Activated T-cell treated with anti-CD3 and anti-CD28 coated beads for 48 hours (primary cell): ENCODE measurements around the gene LRP6.
A peak's percentile ranks its signal among the peaks of the same experiment; 100 is the strongest.
"Not testable (repeated sequence)": the region's sequence is repeated elsewhere in the genome, so short reads cannot be mapped to it uniquely, and the experiment has no call there.

Experiments
- DNase-seq: peaks from one replicate; pipeline ENCODE4 v3.0.0-alpha.2; 2020; ENCODE audit warnings: low read depth

Gene LRP6

GRCh38 chr12:12180575-12180974 lies 86.3 kb downstream of the LRP6 start:
- no peak for DNase-seq

GRCh38 chr12:12180136-12180535 lies 86.7 kb downstream of the LRP6 start:
- no peak for DNase-seq

- DNase-seq, result no peak
Observed at GRCh38 chr12:12178559-12178958, 88.3 kb downstream of the LRP6 start.

- DNase-seq, result no peak
Observed at GRCh38 chr12:12176402-12176801, 90.4 kb downstream of the LRP6 start.

DNA sequence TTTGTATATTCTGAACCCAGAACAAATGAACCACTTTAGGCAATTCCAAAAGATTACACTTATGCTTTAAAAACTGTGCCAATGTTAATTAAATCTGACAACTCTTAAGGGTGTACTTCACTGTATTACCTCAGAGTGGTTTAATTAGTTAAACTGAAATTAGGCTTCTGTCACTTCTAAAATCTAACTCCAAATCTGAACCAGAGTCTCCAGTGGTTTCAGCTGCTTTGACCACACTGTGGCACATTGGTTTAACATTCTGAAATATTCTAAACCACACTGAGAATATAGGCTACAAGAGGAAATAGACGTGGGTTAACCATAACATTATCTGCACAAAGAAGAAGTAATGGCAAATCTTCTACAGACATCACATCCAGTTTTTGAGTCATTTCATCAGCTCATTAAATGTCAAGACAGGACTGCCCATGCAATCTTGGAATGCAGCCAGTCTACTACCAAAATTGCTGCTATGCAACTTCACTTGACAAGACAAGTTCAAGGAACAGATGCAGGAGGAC lies 94.8 kb downstream of the LRP6 start:
- DNase-seq, result peak; percentile 6

DNA sequence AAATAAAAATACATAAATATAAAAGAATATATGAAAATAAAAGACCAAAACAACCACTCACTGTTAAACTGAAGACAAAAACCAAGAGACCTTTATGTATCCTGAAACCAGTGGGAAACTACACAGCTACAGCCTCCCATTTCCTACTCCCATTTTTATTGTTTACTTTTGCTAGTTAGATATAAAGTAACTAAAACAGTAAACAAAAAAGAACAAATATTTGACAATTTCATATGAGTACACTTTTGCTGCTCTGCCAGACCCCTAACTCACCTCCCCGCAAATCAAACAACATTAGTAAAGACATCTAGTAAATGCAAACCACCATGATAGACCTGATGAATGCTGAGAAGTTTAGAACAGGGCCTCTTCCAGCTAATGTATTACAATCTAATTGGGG lies 99.0 kb downstream of the LRP6 start:
- no peak for DNase-seq

- no peak for DNase-seq
Observed at GRCh38 chr12:12166751-12167150, 100.1 kb downstream of the LRP6 start.

GRCh38 chr12:12159988-12160387 lies 106.9 kb downstream of the LRP6 start:
- no peak for DNase-seq

DNA sequence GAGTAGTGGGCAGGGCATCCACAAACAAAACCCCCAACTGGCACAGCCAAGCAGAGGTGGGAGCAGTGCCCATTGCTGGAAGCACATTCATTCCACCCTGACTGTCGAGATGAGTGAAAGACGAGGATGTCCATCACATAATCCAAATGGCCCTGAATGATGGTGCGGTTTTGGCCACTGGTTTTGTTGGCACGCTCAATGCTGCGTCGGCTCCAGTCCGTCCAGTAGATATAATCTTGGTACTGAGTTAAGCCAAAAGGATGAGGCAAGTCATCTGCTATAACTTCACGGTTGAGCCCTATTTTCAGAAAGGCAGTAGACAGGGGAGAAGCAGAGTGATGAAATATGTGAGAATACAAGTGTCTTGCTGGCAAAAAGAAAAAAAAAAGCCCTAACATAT lies 108.0 kb downstream of the LRP6 start:
- no peak for DNase-seq

GRCh38 chr12:12157424-12157823 lies 109.4 kb downstream of the LRP6 start:
- no peak for DNase-seq

DNA sequence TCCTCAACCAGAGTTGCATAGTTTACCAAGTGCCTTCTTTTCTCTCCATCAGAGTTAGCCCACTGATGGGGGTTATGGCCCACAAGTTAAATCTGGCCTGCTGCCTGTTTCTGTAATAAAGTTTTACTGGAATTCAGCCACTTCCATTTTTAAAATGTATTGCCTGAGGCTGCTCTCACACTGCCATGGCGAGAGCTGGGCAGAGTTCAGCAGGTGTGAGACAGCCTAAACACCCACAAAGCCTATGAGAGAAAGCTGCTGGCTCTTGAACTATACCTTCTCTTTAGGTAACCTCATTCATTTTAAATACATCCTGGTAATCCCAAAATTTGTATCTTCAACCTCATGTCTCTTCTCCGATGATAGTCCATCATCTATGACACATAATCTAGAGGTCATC lies 110.0 kb downstream of the LRP6 start:
- DNase-seq, result no peak

DNA sequence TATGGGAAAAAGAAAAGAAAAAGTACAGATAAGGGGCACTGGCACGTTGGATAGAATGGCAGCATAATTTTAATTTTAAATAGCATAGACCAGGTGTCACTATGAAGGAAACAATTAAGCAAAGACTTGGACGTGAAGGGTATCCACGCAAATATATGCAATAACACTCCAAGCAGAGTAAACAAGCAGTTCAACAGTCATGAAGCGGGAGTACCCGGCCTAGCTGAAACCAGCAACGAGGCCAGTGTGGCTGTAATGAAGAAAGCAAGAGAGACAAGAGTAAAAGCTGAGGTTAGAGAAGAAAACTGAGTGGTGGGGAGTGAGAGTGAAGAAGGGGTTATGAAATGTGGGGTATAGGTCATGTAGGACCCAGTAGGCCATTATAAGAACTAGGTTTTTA lies 110.7 kb downstream of the LRP6 start:
- DNase-seq, result no peak

DNA sequence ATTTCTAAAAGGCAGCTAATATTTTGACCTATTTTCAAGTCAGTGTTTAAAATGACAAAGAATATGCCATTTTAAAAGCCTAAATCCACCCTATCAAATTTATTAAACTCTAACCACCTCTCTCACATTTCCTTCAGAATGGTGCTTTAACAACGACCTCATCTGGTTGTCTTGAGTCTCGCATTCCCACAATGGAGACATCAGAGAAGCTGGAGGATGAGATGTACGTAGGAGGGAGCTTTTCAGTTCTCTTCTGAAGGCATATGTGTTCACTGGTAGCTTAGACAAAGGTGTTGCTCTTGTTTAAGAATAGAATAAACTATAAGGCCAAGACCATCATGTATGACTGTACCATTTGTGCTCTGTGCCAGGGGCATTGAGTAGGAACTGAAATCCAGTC lies 113.2 kb downstream of the LRP6 start:
- no peak for DNase-seq

- no peak for DNase-seq
Observed at GRCh38 chr12:12147111-12147510, 119.7 kb downstream of the LRP6 start.

- DNase-seq, result not testable (repeated sequence)
Observed at GRCh38 chr12:12144531-12144930, 122.3 kb downstream of the LRP6 start.

DNA sequence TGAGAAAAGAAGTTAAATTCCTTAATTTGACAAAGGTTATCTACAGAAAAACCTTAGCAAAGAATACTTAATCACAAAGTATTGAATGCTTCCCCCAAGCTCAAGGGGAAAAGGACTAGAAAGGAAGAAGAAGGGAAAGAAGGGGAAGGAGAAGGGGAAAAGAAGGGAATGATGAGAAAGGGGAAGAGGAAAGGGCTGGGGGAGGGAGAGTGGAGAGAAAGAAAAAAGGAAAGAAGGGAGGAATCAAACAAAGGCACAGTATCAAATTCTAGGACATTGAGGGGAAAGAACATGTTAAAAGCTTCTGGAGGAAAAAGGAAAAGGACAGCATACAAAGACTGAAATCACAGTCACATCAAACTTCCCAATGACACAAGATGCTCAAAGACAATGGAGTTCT lies 125.8 kb downstream of the LRP6 start:
- no peak for DNase-seq

GRCh38 chr12:12138203-12139154 lies 128.4 kb downstream of the LRP6 start:
- DNase-seq, result no peak

- DNase-seq, result no peak
Observed at GRCh38 chr12:12133785-12134184, 133.1 kb downstream of the LRP6 start.

GRCh38 chr12:12133259-12133658 lies 133.6 kb downstream of the LRP6 start:
- no peak for DNase-seq

GRCh38 chr12:12128670-12129069 lies 138.2 kb downstream of the LRP6 start:
- DNase-seq, result no peak

GRCh38 chr12:12127304-12127703 lies 139.5 kb downstream of the LRP6 start:
- no peak for DNase-seq

- no peak for DNase-seq
Observed at GRCh38 chr12:12126551-12126950, 140.3 kb downstream of the LRP6 start.

DNA sequence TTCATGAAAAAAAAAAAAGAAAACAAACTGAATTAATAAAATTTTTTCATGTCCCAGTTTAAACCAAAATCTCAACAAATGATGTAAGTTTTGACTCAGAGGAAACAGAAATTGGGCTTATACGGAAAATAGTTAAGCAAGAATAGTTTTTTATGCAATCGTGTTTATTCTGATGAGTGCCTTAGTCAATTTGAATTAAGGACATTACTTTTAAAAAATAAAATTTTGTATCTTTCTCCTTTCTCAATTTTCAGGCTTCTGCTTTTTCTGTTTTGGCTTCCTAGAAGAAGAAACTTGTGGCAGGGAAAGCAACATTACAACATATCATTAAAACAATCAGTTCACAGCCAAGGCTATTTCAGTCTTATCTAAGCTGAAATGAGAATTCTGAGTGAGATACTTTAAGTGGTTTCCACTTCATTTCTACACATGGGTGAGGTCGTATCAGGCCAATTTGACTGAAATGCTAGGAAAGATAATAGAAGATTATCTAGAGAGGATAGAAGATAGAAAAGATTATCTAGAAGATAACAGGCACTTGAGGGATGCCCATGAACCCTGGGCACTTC lies 143.7 kb downstream of the LRP6 start:
- DNase-seq, result no peak
